HG02610 (cell line): Measurements from ENCODE around the gene FAAP100.

Source experiments
- ATAC-seq: cut with Tn5 transposase; IDR thresholded peaks from one replicate; pipeline ENCODE4 v1.9.1; 2021; ENCODE audit warnings: mild to moderate bottlenecking, moderate library complexity; ENCODE audit not compliant: unreplicated experiment

The FAAP100 gene

GRCh38 chr17:81576621-81577277 lies 24.6 kb upstream of the FAAP100 start:
- no peak for ATAC-seq

DNA sequence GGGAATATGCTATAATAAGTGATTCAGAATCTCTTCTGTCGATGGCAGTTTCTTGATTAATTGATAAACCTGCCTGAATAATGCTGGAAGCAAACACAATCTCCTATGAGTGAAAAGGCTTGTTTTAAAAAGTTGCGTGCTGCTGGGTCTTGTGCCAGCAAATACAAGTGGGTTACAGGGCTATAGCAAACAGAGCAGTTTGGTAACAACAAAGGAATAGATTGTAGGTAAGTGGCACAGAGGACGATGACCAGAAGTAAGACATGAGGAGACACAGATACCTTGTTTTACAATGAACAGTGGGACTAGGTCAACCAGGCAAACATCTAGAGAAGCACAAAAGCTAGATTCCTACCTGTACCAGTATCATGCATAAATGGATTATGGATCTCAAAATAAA lies 23.7 kb upstream of the FAAP100 start:
- no peak for ATAC-seq

DNA sequence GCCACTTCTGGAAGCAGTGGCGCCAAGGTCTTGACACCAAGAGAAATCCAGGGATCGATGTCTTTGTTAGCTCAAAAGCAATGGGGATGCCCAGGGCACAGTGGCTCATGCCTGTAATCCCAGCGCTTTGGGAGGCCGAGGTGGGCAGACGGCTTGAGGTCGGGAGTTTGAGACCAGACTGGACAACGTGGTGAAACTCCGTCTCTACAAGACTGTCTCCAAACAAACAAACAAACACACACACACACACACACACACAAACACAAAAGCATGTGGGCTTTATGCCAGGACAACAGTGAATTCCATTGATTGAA lies 22.4 kb upstream of the FAAP100 start:
- ATAC-seq: no peak

DNA sequence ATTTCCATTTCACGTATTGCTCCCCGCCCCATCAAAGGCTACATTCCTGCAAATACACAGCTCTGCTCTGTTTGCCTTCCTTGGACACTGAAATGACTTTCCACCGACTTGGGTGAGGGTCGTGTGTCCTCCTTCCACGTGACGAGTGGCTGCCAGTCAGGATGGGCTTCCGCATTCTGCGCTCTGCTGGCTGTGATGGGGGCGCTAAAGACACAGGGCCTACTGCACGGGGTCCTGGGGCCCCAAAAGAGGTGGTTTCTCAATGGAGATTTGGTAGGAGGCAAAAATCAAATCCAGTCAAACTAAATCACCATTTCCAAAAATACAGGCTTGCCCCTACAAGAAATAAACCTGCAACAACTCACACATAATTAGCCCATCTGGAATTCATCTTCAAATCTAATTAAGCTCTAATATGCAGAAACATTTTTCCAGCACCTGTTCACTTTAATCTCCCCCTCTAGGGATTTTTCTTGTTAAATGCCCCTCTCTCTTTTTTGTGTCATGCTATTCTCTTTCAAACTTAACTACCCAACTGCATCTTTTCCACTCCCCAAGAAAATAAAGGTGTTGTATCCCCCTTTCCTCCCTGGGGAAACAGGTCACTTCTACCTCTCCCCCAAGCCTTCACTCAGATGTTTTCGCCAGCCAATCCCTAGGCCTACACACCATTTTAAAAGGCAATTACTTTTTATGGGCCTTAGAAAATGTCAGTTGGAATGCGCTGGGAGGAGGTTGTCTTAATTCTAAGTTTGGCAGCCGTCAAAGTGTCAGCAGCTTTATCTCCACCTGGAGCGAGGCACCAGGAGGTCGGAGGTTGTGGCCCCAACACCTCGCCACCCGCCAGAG lies 21.9 kb upstream of the FAAP100 start:
- no peak for ATAC-seq

DNA sequence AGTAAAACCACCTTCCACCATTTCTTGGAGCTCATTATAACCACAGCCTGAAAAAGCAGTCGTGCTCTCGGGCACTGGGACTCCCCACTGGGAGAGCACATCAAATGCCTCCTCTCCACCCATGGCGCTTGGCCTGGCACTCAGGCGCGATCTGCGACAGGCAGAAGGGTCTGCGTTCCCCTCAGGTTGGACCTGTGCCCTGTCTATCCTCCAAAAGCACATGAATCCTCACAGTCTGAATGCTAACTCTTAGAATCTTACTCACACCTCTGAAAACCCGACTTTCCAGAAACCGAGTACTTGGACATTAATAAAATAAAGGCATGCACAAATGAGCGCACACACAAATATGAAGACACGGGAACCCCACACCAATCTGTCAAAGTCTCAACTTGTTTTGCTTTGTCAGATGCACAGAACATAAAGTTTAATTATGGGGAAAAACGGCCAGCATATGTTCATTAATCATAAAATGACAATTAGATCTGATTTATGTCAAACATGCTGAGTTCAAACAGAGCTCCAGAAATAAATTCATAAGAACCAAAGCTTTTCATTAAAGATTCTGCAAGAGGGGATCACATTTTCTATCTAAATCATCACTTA lies 20.5 kb upstream of the FAAP100 start:
- no peak for ATAC-seq

- no peak for ATAC-seq
Measured at GRCh38 chr17:81570964-81571363, 18.8 kb upstream of the FAAP100 start.

DNA sequence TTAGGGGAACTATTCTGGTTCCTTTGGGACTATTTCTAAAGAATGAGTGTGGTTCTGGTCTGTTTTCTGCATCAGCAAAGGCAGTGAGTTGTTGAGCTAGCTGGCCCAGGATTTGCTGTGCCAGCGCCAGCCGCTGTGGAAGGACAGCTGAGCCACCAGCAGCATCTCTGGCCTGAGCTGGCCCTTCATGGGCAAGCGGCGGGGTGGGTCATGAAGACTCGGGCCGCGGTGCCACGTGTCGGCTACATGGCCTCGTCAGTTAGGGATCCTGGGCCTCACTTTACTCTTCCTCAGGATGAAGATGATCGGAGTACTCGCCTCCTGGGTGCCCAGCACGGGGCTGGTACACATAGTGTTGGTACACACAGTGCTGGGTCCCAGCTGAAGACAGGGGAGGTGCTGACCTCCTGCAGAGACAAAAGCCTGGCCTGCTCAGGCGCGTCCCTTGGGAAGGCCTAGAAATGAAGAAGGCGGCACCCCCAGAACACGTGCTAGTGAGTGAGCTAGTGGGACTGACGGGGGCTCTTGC lies 17.9 kb upstream of the FAAP100 start:
- ATAC-seq: no peak

DNA sequence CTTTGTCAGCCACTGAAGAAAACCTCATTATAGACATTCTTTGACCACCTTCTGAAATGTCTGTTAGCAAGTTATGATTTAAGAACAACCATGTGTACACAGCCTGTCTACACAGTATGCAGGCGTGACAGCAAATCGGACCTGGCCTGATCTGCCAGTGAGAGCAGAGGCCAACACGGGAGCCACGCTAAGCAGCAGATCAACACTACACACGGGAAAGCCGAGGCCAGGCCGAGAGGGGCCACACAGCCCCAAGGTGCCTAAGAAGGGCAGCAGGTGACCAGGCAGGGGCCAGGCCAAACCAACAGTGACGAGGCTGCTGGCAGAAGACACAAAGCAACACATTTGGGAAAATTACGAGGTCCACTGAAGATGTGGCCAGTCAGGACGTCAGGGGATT lies 16.3 kb upstream of the FAAP100 start:
- no peak for ATAC-seq

DNA sequence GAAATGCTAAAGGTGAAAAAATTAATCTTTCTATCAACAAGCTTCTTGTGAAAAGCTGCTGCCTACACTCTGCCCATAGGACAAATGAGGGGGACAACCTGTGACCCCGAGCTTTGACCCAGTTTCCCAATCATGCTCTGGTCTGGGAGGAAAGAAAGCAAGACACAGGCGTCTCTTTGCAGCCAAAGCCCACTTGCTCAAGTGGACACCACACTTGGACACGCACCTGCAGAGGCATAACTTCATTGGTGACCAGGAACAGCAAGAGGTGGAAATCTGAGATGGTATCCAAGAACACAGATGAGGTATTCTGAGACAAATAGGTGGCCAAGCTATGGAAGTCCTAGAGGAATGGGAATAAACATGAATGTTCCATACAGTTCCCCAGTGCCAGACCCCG lies 15.0 kb upstream of the FAAP100 start:
- ATAC-seq: no peak

GRCh38 chr17:81566461-81567126 lies 14.4 kb upstream of the FAAP100 start:
- ATAC-seq: no peak

GRCh38 chr17:81565231-81565630 lies 13.1 kb upstream of the FAAP100 start:
- ATAC-seq: no peak

- no peak for ATAC-seq
Measured at GRCh38 chr17:81564778-81565177, 12.6 kb upstream of the FAAP100 start.

- ATAC-seq: no peak
Measured at GRCh38 chr17:81563861-81564586, 11.9 kb upstream of the FAAP100 start.

- no peak for ATAC-seq
Measured at GRCh38 chr17:81561494-81561885, 9.3 kb upstream of the FAAP100 start.

DNA sequence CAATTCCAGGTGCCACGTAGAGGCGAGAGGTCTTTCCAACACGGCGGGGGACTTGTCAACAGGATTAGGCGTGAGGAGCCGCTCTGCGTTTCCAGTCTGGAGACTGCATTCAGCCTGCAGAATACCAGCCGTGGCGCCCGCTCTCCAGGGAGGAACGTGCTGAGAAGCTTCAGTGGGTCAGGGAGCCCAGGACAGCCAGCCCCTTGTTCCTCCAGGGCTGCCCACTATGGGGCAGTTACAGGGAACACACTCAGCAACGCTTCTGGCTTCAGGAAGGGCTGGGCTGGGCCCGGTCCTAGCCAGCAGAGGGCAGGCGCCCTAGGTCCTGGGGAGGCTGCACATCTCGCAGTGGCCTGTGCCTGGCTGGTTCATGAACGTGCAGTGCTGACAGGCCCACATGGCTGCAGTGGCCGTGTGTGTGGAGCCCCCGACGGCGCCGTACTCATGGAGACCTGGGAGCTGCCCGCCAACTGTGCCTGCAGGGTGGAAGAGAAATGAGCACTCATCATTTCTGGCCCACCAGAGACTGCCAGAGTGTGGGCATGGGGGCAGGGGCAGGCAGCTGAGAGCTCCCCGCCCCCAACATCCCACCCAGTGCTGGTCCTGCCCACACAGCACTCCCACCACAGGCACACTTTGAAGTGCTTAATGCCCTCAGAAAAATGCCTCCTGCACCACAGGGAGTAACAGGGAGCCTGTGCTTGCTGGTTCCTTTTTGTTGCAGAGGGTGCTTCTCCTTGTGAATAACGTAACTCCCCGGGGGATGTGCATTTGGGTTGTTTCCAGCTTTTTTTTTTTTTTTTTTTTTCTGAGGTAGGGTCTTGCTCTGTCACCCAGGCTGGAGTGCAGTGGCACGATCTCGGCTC lies 7.0 kb upstream of the FAAP100 start:
- no peak for ATAC-seq

- ATAC-seq: no peak
Measured at GRCh38 chr17:81558115-81558468, 5.9 kb upstream of the FAAP100 start.

DNA sequence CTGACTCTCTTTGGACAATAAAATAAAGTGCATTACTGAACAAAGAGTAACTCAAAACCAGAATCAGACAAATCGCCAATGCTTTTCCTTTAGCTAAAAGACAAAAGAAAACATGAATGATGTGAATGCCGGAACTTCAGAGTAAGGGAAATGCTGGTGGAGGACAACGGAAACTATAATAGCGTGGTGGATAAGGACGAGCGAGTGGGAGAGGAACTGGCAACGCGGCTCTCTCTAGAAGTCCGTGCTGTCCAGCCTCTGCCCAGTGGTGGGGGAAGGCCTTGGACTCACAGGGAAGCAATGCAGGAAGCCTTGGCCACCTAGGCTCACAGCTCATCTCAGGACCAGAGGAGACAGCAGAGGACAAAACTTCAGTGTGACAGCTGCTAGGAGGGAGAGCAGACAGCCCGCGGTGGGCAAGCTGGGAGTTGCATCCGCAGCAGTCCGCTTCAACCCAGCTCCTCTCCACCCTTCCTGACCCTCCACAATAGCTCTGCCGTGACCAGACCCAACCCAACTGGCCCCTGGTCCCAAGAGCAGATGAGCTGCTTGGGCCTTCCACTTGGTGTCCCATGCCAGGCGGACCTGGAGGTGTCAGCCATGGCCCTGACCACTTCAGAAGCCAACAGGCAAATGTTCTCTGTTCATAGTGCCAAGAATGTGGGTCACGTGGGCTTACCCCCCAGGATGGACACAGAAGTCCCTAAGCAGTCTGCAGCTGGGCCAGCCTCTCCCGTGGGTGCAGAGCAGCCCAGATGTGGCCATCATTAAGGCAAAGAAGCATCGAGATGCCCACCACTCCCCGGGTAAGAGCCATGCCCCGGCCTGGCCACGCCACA lies 5.3 kb upstream of the FAAP100 start:
- no peak for ATAC-seq

- ATAC-seq: no peak
Measured at GRCh38 chr17:81556863-81557262, 4.7 kb upstream of the FAAP100 start.

DNA sequence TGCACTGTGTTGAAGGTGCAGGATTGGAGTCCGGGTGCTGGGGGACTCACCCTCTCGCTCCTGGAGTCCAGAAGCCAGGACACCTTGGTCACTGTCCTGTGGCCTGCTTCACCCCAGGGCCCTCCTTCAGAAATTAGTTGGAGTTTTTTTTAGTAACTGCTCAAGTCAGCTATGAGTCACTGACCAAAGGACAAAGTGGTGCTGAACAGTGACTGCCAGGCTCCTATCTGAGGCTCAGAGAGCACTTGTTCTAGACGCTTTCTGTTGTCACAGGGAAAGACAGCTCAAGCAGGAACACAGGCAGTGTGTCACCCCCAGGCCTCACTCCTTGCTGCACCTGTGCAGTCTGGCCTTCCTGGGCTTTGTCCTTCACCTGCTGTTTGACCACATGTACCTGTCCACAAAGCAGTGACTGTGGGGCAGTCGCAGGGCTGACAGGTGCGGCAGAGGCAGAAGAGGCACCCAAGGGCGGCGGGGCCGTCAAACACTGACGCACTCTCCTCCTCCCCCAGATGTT lies 4.1 kb upstream of the FAAP100 start:
- ATAC-seq: no peak
